WTC11 (cell line): ENCODE measurements around the gene TMEM256. TPM values are rescaled to one million over a fixed set of nuclear protein-coding genes. Genes with fewer than 3 reads are reported as not detected.
A peak's percentile ranks its signal among the peaks of the same experiment; 100 is the strongest.

ENCODE experiments used
- ATAC-seq: fragments of 200-7000 bp; cut with Tn5 transposase; 2 replicates; pipeline ENCODE4 v1.10.0; 2021; ENCODE audit warnings: mild to moderate bottlenecking, moderate library complexity
- CTCF ChIA-PET: fragments of 300-600 bp; sonication (Branson Sonifier 250); formaldehyde crosslinking; loops from one replicate; lab custom pipeline; 2021; ENCODE audit warnings: antibody characterized with exemption; lab: Charles Lee
- POLR2A ChIA-PET: fragments of 350-600 bp; sonication (Branson Sonifier 250); formaldehyde crosslinking; loops from one replicate; lab custom pipeline; 2021; ENCODE audit warnings: antibody characterized with exemption; lab: Charles Lee
- DNase-seq: peaks from one replicate; pipeline ENCODE4 v3.0.0; 2021; ENCODE audit warnings: low spot score
- H3K27ac Mint-ChIP-seq: 2 replicates; pipeline ENCODE4 v1.8.0; 2021; ENCODE audit warnings: mixed read lengths
- H3K27me3 Mint-ChIP-seq: 2 replicates; pipeline ENCODE4 v1.8.0; 2021; ENCODE audit warnings: low read depth, mild to moderate bottlenecking, moderate library complexity, mixed read lengths
- H3K36me3 Mint-ChIP-seq: 2 replicates; pipeline ENCODE4 v1.8.0; 2021; ENCODE audit warnings: mixed read lengths
- H3K4me1 Mint-ChIP-seq: 2 replicates; pipeline ENCODE4 v1.8.0; 2022; ENCODE audit warnings: mixed read lengths
- H3K4me3 Mint-ChIP-seq: 2 replicates; pipeline ENCODE4 v1.8.0; 2021; ENCODE audit warnings: mild to moderate bottlenecking, moderate library complexity, mixed read lengths
- H3K9me3 Mint-ChIP-seq: 2 replicates; pipeline ENCODE4 v1.8.0; 2021; ENCODE audit warnings: mixed read lengths
- AFF4 ChIP-seq: sonication (generic); formaldehyde crosslinking; IDR thresholded peaks from 2 replicates; pipeline ENCODE4 v1.8.1; 2023; ENCODE audit warnings: mild to moderate bottlenecking, missing genetic modification reagents, borderline replicate concordance
- AR ChIP-seq: fragments of 250-450 bp; sonication (Bioruptor Pico); IDR thresholded peaks from 2 replicates; pipeline ENCODE4 v1.9.0; 2021; ENCODE audit warnings: mild to moderate bottlenecking
- ATF3 ChIP-seq: sonication (generic); formaldehyde crosslinking; conservative IDR thresholded peaks from 2 replicates; pipeline ENCODE4 v1.8.1; 2022; ENCODE audit warnings: mild to moderate bottlenecking, missing genetic modification reagents
- ATF6 ChIP-seq: sonication (generic); formaldehyde crosslinking; IDR thresholded peaks from 2 replicates; pipeline ENCODE4 v1.8.1; 2023; ENCODE audit warnings: mild to moderate bottlenecking, missing genetic modification reagents
- CTCF ChIP-seq: fragments of 200-600 bp; IDR thresholded peaks from 2 replicates; pipeline ENCODE4 v1.8.0; 2022; ENCODE audit warnings: antibody characterized with exemption
- E2F4 ChIP-seq: sonication (generic); formaldehyde crosslinking; IDR thresholded peaks from 2 replicates; pipeline ENCODE4 v1.8.1; 2022; ENCODE audit warnings: low read depth, mild to moderate bottlenecking, moderate library complexity, missing genetic modification reagents, borderline replicate concordance
- E2F5 ChIP-seq: sonication (generic); formaldehyde crosslinking; IDR thresholded peaks from 2 replicates; pipeline ENCODE4 v1.8.1; 2022; ENCODE audit warnings: mild to moderate bottlenecking, moderate library complexity, missing genetic modification reagents
- FOXP4 ChIP-seq: sonication (generic); formaldehyde crosslinking; IDR thresholded peaks from 2 replicates; pipeline ENCODE4 v1.8.0; 2022; ENCODE audit warnings: mild to moderate bottlenecking, missing genetic modification reagents
- GRHL2 ChIP-seq: fragments of 250-450 bp; sonication (Bioruptor Pico); IDR thresholded peaks from 2 replicates; pipeline ENCODE4 v1.8.0; 2022; ENCODE audit warnings: mild to moderate bottlenecking, moderate library complexity; ENCODE audit not compliant: insufficient replicate concordance, severe bottlenecking
- HMGA2 ChIP-seq: fragments of 250-450 bp; sonication (Bioruptor Pico); IDR thresholded peaks from 2 replicates; pipeline ENCODE4 v1.4.0; 2021; ENCODE audit warnings: mild to moderate bottlenecking, moderate library complexity
- IRF2 ChIP-seq: sonication (generic); formaldehyde crosslinking; IDR thresholded peaks from 2 replicates; pipeline ENCODE4 v1.8.0; 2022; ENCODE audit warnings: low read depth, missing genetic modification reagents, borderline replicate concordance
- NFE2L1 ChIP-seq: sonication (generic); formaldehyde crosslinking; IDR thresholded peaks from 2 replicates; pipeline ENCODE4 v1.8.1; 2023; ENCODE audit warnings: missing genetic modification reagents
- PREB ChIP-seq: sonication (generic); formaldehyde crosslinking; IDR thresholded peaks from 2 replicates; pipeline ENCODE4 v1.8.1; 2022; ENCODE audit warnings: mild to moderate bottlenecking, missing genetic modification reagents, moderate library complexity, borderline replicate concordance
- PRRX2 ChIP-seq: fragments of 250-450 bp; sonication (Bioruptor Pico); IDR thresholded peaks from 2 replicates; pipeline ENCODE4 v1.8.0; 2021; ENCODE audit warnings: mild to moderate bottlenecking
- ZNF317 ChIP-seq: sonication (generic); formaldehyde crosslinking; IDR thresholded peaks from 2 replicates; pipeline ENCODE4 v1.8.1; 2023; ENCODE audit warnings: low read depth, mild to moderate bottlenecking, moderate library complexity, missing genetic modification reagents, borderline replicate concordance
- total RNA-seq: library from RNA; stranded (reverse); gene quantifications from 3 replicates; pipeline ENCODE4 v1.2.3, GENCODE V29; 2021

The TMEM256 gene
- total RNA-seq, 1 experiment from 2014 or later = 132 TPM

- TF ChIP-seq PREB (CRISPR knock-in tag) = no peak
- no peak for TF ChIP-seq ATF6 (CRISPR knock-in tag)
- TF ChIP-seq E2F4 = no peak
- no peak for TF ChIP-seq GRHL2 (CRISPR knock-in tag)
- no peak for TF ChIP-seq ZNF317 (CRISPR knock-in tag)
- no peak for TF ChIP-seq ATF3
Observed at GRCh38 chr17:7437950-7438614, 34.2 kb upstream of the TMEM256 start (continued).

- no peaks in the 10 kb centered on the region for H3K36me3 Mint-ChIP-seq
- peak overlapping the region; percentile 90 for H3K4me3 Mint-ChIP-seq
- POLR2A ChIA-PET = interaction anchor here (0.8 to 4.2 kb wide), 10 partner anchors 8 to 136 kb away, joined by 3 to 38 read pairs (median 4); partner anchors contain the start of genes CHRNB1, NEURL4, POLR2A and SLC35G6
- CTCF ChIA-PET = interaction anchor here (0.8 to 4.7 kb wide), 33 partner anchors 8 to 250 kb away, joined by 3 to 69 read pairs (median 6); partner anchors contain the start of genes ACAP1, KCTD11, NEURL4 and NLGN2
- ATAC-seq (no peak), DNase-seq (no peak)
- peaks cover 29% of the 10 kb centered on the region for H3K4me1 Mint-ChIP-seq
- no peak for TF ChIP-seq AFF4
- TF ChIP-seq IRF2 (CRISPR knock-in tag) = no peak
- no peak for TF ChIP-seq GRHL2 (CRISPR knock-in tag)
- no peak for TF ChIP-seq CTCF
- TF ChIP-seq HMGA2 (CRISPR knock-in tag) = no peak
- TF ChIP-seq AR (CRISPR knock-in tag) = no peak
- no peak for TF ChIP-seq NFE2L1 (CRISPR knock-in tag)
- TF ChIP-seq PRRX2 (CRISPR knock-in tag) = no peak
- TF ChIP-seq FOXP4 (CRISPR knock-in tag) = no peak
- no peak for TF ChIP-seq E2F5 (CRISPR knock-in tag)
- peaks cover 17% of the 10 kb centered on the region for H3K27me3 Mint-ChIP-seq
- H3K27ac Mint-ChIP-seq = peak overlapping the region; percentile 95
- H3K9me3 Mint-ChIP-seq = no peaks in the 10 kb centered on the region
Observed at GRCh38 chr17:7437369-7437863, 33.5 kb upstream of the TMEM256 start.
